Measurements from ENCODE around the gene ZNF236.

GRCh38 chr18:77008576-77009315 lies 186.4 kb downstream of the ZNF236 start:
- TF ChIP-seq CTCF (IDR thresholded peaks at IDR 0.05; ENCODE audit: low read length) (no peak), EZH2 (IDR thresholded peaks at IDR 0.05; ENCODE audit: borderline replicate concordance, low read length) (no peak)
